WTC11 (cell line): ENCODE results near the gene AMN. TPM values are rescaled to one million over a fixed set of nuclear protein-coding genes. Genes with fewer than 3 reads are reported as not detected.

Experiments
- ATAC-seq: fragments of 200-7000 bp; cut with Tn5 transposase; 2 replicates; pipeline ENCODE4 v1.10.0; 2021; ENCODE audit warnings: mild to moderate bottlenecking, moderate library complexity
- CTCF ChIA-PET: fragments of 300-600 bp; sonication (Branson Sonifier 250); formaldehyde crosslinking; loops from one replicate; lab custom pipeline; 2021; ENCODE audit warnings: antibody characterized with exemption; lab: Charles Lee
- POLR2A ChIA-PET: fragments of 350-600 bp; sonication (Branson Sonifier 250); formaldehyde crosslinking; loops from one replicate; lab custom pipeline; 2021; ENCODE audit warnings: antibody characterized with exemption; lab: Charles Lee
- DNase-seq: peaks from one replicate; pipeline ENCODE4 v3.0.0; 2021; ENCODE audit warnings: low spot score
- H3K27ac Mint-ChIP-seq: 2 replicates; pipeline ENCODE4 v1.8.0; 2021; ENCODE audit warnings: mixed read lengths
- H3K27me3 Mint-ChIP-seq: 2 replicates; pipeline ENCODE4 v1.8.0; 2021; ENCODE audit warnings: low read depth, mild to moderate bottlenecking, moderate library complexity, mixed read lengths
- H3K36me3 Mint-ChIP-seq: 2 replicates; pipeline ENCODE4 v1.8.0; 2021; ENCODE audit warnings: mixed read lengths
- H3K4me1 Mint-ChIP-seq: 2 replicates; pipeline ENCODE4 v1.8.0; 2022; ENCODE audit warnings: mixed read lengths
- H3K4me3 Mint-ChIP-seq: 2 replicates; pipeline ENCODE4 v1.8.0; 2021; ENCODE audit warnings: mild to moderate bottlenecking, moderate library complexity, mixed read lengths
- H3K9me3 Mint-ChIP-seq: 2 replicates; pipeline ENCODE4 v1.8.0; 2021; ENCODE audit warnings: mixed read lengths
- CREB1 ChIP-seq: sonication (generic); formaldehyde crosslinking; IDR thresholded peaks from 2 replicates; pipeline ENCODE4 v1.8.0; 2023; ENCODE audit warnings: mild to moderate bottlenecking, missing genetic modification reagents
- GTF2I ChIP-seq: fragments of 250-450 bp; sonication (Bioruptor Pico); conservative IDR thresholded peaks from 2 replicates; pipeline ENCODE4 v1.4.0; 2021; ENCODE audit warnings: mild to moderate bottlenecking
- HMGA2 ChIP-seq: fragments of 250-450 bp; sonication (Bioruptor Pico); IDR thresholded peaks from 2 replicates; pipeline ENCODE4 v1.4.0; 2021; ENCODE audit warnings: mild to moderate bottlenecking, moderate library complexity
- NR2C2 ChIP-seq: sonication (generic); formaldehyde crosslinking; IDR thresholded peaks from 2 replicates; pipeline ENCODE4 v1.8.0; 2022; ENCODE audit warnings: mild to moderate bottlenecking, missing genetic modification reagents
- SMAD4 ChIP-seq: sonication (generic); formaldehyde crosslinking; IDR thresholded peaks from 2 replicates; pipeline ENCODE4 v1.8.0; 2022; ENCODE audit warnings: mild to moderate bottlenecking, missing genetic modification reagents
- TEAD1 ChIP-seq: sonication (generic); formaldehyde crosslinking; IDR thresholded peaks from 2 replicates; pipeline ENCODE4 v1.8.0; 2022; ENCODE audit warnings: mild to moderate bottlenecking, missing genetic modification reagents
- TP53 ChIP-seq: sonication (generic); formaldehyde crosslinking; IDR thresholded peaks from 2 replicates; pipeline ENCODE4 v1.8.1; 2023; ENCODE audit warnings: mild to moderate bottlenecking, missing genetic modification reagents
- ZNF263 ChIP-seq: sonication (generic); formaldehyde crosslinking; IDR thresholded peaks from 2 replicates; pipeline ENCODE4 v1.8.1; 2022; ENCODE audit warnings: low read depth, mild to moderate bottlenecking, moderate library complexity, missing genetic modification reagents
- ZNF671 ChIP-seq: fragments of 250-450 bp; sonication (Bioruptor Pico); IDR thresholded peaks from 2 replicates; pipeline ENCODE4 v1.8.0; 2021; ENCODE audit warnings: mild to moderate bottlenecking
- total RNA-seq: library from RNA; stranded (reverse); gene quantifications from 3 replicates; pipeline ENCODE4 v1.2.3, GENCODE V29; 2021
- TF ChIP-seq, protein P1 (sequence below): sonication (generic); formaldehyde crosslinking; IDR thresholded peaks from 2 replicates; pipeline ENCODE4 v1.8.0; 2023; ENCODE audit warnings: missing genetic modification reagents, mild to moderate bottlenecking, borderline replicate concordance
- TF ChIP-seq, protein P2 (sequence below): sonication (generic); formaldehyde crosslinking; IDR thresholded peaks from 2 replicates; pipeline ENCODE4 v1.8.0; 2022; ENCODE audit warnings: mild to moderate bottlenecking, missing genetic modification reagents
- TF ChIP-seq, protein P3 (sequence below): fragments of 250-450 bp; sonication (Bioruptor Pico); IDR thresholded peaks from 2 replicates; pipeline ENCODE4 v1.9.0; 2021; ENCODE audit warnings: moderate library complexity, mild to moderate bottlenecking, inconsistent platforms, borderline replicate concordance
- TF ChIP-seq, protein P4 (sequence below): sonication (generic); formaldehyde crosslinking; IDR thresholded peaks from 2 replicates; pipeline ENCODE4 v1.8.1; 2023; ENCODE audit warnings: mild to moderate bottlenecking, missing genetic modification reagents, moderate library complexity
- TF ChIP-seq, protein P5 (sequence below): sonication (generic); formaldehyde crosslinking; IDR thresholded peaks from 2 replicates; pipeline ENCODE4 v1.8.0; 2022; ENCODE audit warnings: mild to moderate bottlenecking, missing genetic modification reagents
- TF ChIP-seq, protein P6 (sequence below): sonication (generic); formaldehyde crosslinking; IDR thresholded peaks from 2 replicates; pipeline ENCODE4 v1.8.1; 2023; ENCODE audit warnings: mild to moderate bottlenecking, moderate library complexity, missing genetic modification reagents
- TF ChIP-seq, protein P7 (sequence below): sonication (generic); formaldehyde crosslinking; conservative IDR thresholded peaks from 2 replicates; pipeline ENCODE4 v1.8.1; 2023; ENCODE audit warnings: mild to moderate bottlenecking, low read depth, missing genetic modification reagents, moderate library complexity
- TF ChIP-seq, protein P8 (sequence below): sonication (generic); formaldehyde crosslinking; IDR thresholded peaks from 2 replicates; pipeline ENCODE4 v1.8.1; 2022; ENCODE audit warnings: missing genetic modification reagents, borderline replicate concordance
- TF ChIP-seq, protein P9 (sequence below): sonication (generic); formaldehyde crosslinking; conservative IDR thresholded peaks from 2 replicates; pipeline ENCODE4 v1.8.1; 2022; ENCODE audit warnings: mild to moderate bottlenecking, missing genetic modification reagents

AMN gene
- total RNA-seq, 1 experiment from 2014 or later = 2.8 TPM

DNA sequence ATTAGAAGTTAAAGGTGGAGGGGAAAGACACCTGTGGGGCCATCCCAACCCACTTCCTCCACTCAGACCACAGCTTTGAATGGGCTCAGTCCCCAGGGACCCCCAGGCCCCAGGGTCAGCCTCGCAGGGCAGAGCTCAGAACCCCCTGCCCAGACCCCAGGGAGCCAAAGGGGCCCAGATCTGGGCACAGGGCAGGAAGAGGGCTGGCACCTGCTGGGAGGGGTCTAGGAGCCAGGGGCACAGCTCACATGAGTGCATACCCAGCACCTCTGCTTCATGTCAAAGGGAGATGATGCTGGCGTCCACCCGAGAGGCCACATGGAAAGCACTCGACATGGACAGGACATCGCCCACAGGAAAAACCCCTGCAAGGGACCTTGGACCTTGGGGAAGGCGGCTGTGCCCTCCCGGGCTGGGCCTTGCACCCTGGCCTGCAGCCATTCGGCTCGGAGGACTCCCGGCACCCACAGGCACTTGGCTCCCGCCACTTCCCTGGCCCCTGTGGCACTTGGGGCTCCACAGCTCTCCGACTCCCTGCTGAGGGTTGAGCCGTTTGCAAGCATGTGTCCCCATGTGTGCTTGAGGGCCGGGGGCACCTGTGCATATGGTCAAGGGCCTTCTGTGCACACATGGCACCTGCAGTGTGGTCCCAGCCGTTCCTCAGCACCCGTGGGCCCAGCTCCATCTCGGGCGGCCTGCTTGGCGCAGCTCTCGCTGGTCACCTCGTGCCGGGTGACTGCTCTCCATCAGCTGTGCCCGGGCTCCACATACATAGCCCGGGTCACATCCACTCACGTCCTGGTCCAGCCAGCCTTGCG lies 7.8 kb upstream of the AMN start:
- ChIA-PET CTCF (interaction anchor here (2.3 kb wide), 1 partner anchor 220 kb away, joined by 9 read pairs; no protein-coding TSS in a partner anchor), POLR2A (interaction anchor here (0.6 kb wide), 1 partner anchor 762 kb away, joined by 5 read pairs; no protein-coding TSS in a partner anchor)
- no peaks in the 10 kb centered on the region for H3K36me3 Mint-ChIP-seq
- H3K9me3 Mint-ChIP-seq = no peaks in the 10 kb centered on the region
- no peaks in the 10 kb centered on the region for H3K27me3 Mint-ChIP-seq
- no peak for ATAC-seq
- H3K4me1 Mint-ChIP-seq = no peaks in the 10 kb centered on the region
- H3K4me3 Mint-ChIP-seq = no peak overlapping the region
- TF ChIP-seq GTF2I (CRISPR knock-in tag) (no peak), ZNF263 (CRISPR knock-in tag) (no peak), TEAD1 (no peak), TP53 (CRISPR knock-in tag) (no peak), SMAD4 (CRISPR knock-in tag) (no peak)
- TF ChIP-seq, protein P1, sequence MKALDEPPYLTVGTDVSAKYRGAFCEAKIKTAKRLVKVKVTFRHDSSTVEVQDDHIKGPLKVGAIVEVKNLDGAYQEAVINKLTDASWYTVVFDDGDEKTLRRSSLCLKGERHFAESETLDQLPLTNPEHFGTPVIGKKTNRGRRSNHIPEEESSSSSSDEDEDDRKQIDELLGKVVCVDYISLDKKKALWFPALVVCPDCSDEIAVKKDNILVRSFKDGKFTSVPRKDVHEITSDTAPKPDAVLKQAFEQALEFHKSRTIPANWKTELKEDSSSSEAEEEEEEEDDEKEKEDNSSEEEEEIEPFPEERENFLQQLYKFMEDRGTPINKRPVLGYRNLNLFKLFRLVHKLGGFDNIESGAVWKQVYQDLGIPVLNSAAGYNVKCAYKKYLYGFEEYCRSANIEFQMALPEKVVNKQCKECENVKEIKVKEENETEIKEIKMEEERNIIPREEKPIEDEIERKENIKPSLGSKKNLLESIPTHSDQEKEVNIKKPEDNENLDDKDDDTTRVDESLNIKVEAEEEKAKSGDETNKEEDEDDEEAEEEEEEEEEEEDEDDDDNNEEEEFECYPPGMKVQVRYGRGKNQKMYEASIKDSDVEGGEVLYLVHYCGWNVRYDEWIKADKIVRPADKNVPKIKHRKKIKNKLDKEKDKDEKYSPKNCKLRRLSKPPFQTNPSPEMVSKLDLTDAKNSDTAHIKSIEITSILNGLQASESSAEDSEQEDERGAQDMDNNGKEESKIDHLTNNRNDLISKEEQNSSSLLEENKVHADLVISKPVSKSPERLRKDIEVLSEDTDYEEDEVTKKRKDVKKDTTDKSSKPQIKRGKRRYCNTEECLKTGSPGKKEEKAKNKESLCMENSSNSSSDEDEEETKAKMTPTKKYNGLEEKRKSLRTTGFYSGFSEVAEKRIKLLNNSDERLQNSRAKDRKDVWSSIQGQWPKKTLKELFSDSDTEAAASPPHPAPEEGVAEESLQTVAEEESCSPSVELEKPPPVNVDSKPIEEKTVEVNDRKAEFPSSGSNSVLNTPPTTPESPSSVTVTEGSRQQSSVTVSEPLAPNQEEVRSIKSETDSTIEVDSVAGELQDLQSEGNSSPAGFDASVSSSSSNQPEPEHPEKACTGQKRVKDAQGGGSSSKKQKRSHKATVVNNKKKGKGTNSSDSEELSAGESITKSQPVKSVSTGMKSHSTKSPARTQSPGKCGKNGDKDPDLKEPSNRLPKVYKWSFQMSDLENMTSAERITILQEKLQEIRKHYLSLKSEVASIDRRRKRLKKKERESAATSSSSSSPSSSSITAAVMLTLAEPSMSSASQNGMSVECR = no peak
- TF ChIP-seq, protein P2, sequence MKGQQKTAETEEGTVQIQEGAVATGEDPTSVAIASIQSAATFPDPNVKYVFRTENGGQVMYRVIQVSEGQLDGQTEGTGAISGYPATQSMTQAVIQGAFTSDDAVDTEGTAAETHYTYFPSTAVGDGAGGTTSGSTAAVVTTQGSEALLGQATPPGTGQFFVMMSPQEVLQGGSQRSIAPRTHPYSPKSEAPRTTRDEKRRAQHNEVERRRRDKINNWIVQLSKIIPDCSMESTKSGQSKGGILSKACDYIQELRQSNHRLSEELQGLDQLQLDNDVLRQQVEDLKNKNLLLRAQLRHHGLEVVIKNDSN (CRISPR knock-in tag) = no peak
- TF ChIP-seq, protein P3, sequence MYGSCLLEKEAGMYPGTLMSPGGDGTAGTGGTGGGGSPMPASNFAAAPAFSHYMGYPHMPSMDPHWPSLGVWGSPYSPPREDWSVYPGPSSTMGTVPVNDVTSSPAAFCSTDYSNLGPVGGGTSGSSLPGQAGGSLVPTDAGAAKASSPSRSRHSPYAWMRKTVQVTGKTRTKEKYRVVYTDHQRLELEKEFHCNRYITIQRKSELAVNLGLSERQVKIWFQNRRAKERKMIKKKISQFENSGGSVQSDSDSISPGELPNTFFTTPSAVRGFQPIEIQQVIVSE (CRISPR knock-in tag) = no peak
- TF ChIP-seq, protein P4, sequence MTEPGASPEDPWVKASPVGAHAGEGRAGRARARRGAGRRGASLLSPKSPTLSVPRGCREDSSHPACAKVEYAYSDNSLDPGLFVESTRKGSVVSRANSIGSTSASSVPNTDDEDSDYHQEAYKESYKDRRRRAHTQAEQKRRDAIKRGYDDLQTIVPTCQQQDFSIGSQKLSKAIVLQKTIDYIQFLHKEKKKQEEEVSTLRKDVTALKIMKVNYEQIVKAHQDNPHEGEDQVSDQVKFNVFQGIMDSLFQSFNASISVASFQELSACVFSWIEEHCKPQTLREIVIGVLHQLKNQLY (CRISPR knock-in tag) = no peak
- TF ChIP-seq, protein P5, sequence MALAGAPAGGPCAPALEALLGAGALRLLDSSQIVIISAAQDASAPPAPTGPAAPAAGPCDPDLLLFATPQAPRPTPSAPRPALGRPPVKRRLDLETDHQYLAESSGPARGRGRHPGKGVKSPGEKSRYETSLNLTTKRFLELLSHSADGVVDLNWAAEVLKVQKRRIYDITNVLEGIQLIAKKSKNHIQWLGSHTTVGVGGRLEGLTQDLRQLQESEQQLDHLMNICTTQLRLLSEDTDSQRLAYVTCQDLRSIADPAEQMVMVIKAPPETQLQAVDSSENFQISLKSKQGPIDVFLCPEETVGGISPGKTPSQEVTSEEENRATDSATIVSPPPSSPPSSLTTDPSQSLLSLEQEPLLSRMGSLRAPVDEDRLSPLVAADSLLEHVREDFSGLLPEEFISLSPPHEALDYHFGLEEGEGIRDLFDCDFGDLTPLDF = no peak
- TF ChIP-seq, protein P6, sequence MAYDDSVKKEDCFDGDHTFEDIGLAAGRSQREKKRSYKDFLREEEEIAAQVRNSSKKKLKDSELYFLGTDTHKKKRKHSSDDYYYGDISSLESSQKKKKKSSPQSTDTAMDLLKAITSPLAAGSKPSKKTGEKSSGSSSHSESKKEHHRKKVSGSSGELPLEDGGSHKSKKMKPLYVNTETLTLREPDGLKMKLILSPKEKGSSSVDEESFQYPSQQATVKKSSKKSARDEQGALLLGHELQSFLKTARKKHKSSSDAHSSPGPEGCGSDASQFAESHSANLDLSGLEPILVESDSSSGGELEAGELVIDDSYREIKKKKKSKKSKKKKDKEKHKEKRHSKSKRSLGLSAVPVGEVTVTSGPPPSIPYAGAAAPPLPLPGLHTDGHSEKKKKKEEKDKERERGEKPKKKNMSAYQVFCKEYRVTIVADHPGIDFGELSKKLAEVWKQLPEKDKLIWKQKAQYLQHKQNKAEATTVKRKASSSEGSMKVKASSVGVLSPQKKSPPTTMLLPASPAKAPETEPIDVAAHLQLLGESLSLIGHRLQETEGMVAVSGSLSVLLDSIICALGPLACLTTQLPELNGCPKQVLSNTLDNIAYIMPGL = no peak
- DNase-seq = no peak
- H3K27ac Mint-ChIP-seq = no peak overlapping the region

DNA sequence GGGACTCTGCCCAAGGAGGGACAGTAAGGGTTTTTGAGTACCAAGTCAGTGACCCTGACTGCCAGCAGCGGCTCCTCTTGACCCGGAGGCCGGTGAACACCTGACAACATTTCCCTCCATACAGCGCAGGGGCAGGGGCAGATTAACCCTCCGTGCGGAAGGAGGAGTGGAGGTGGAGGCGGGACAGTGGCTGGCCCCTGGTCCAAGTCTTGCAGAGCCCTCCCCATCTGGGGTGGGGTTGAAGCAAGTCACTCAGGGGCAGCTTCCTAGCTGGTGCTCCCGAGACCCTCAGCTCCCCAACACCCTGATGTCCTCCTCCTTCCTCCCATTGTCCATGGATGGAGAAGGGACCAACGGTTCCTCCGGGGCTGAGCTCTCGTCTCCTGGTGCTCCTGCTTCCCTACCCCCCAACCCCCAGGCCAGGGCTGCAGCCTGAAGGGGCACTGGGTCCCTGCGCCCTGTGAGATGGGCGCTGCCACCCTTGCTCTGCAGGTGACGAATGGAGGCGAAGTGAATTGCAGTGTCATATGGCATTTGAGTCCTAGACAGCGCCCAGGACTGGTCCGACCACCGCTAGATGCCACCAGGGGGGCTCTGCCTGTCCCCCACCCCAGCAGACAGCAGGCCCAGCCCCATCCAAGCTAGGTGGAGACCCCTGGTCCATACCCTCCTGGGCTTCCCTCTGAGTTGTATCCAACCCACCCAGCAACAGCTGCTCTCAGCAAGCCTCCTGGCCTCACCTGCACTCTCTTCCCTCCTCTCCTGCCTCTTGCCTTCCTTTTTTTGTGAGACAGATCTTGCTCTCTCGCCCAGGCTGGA lies 7.0 kb upstream of the AMN start:
- Mint-ChIP-seq H3K27ac (no peak overlapping the region), H3K4me1 (no peaks in the 10 kb centered on the region), H3K4me3 (no peak overlapping the region), H3K36me3 (no peaks in the 10 kb centered on the region), H3K27me3 (no peaks in the 10 kb centered on the region), H3K9me3 (no peaks in the 10 kb centered on the region)
- ChIA-PET POLR2A (no interaction called here), CTCF (interaction anchor here (2.3 kb wide), 1 partner anchor 221 kb away, joined by 9 read pairs; no protein-coding TSS in a partner anchor)
- ATAC-seq (no peak), DNase-seq (no peak)
- no peak for TF ChIP-seq NR2C2 (CRISPR knock-in tag)
- TF ChIP-seq, protein P7, sequence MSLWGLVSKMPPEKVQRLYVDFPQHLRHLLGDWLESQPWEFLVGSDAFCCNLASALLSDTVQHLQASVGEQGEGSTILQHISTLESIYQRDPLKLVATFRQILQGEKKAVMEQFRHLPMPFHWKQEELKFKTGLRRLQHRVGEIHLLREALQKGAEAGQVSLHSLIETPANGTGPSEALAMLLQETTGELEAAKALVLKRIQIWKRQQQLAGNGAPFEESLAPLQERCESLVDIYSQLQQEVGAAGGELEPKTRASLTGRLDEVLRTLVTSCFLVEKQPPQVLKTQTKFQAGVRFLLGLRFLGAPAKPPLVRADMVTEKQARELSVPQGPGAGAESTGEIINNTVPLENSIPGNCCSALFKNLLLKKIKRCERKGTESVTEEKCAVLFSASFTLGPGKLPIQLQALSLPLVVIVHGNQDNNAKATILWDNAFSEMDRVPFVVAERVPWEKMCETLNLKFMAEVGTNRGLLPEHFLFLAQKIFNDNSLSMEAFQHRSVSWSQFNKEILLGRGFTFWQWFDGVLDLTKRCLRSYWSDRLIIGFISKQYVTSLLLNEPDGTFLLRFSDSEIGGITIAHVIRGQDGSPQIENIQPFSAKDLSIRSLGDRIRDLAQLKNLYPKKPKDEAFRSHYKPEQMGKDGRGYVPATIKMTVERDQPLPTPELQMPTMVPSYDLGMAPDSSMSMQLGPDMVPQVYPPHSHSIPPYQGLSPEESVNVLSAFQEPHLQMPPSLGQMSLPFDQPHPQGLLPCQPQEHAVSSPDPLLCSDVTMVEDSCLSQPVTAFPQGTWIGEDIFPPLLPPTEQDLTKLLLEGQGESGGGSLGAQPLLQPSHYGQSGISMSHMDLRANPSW (CRISPR knock-in tag) = no peak
- no peak for TF ChIP-seq CREB1 (CRISPR knock-in tag)
- no peak for TF ChIP-seq HMGA2 (CRISPR knock-in tag)
- TF ChIP-seq ZNF671 (CRISPR knock-in tag) = no peak
- TF ChIP-seq, protein P8, sequence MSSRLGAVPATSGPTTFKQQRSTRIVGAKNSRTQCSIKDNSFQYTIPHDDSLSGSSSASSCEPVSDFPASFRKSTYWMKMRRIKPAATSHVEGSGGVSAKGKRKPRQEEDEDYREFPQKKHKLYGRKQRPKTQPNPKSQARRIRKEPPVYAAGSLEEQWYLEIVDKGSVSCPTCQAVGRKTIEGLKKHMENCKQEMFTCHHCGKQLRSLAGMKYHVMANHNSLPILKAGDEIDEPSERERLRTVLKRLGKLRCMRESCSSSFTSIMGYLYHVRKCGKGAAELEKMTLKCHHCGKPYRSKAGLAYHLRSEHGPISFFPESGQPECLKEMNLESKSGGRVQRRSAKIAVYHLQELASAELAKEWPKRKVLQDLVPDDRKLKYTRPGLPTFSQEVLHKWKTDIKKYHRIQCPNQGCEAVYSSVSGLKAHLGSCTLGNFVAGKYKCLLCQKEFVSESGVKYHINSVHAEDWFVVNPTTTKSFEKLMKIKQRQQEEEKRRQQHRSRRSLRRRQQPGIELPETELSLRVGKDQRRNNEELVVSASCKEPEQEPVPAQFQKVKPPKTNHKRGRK = no peak
- TF ChIP-seq, protein P9, sequence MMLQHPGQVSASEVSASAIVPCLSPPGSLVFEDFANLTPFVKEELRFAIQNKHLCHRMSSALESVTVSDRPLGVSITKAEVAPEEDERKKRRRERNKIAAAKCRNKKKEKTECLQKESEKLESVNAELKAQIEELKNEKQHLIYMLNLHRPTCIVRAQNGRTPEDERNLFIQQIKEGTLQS (CRISPR knock-in tag) = no peak
